Heart right ventricle (tissue), 16 donors: ENCODE results near the gene MRPS7. TPM values are rescaled to one million over a fixed set of nuclear protein-coding genes. Genes with fewer than 3 reads are reported as not detected.
A peak's percentile ranks its signal among the peaks of the same experiment; 100 is the strongest.

Source experiments
- ATAC-seq, 8 donors: fragments of 200-7000 bp; cut with Tn5 transposase; one replicate each; pipeline ENCODE4 v1.9.1; 2020; ENCODE audit warnings: mild to moderate bottlenecking in 8 of 8, moderate library complexity in 8 of 8, moderate number of reproducible peaks in 1 of 8
- DNase-seq, 2 donors: peaks; one replicate each; pipeline ENCODE4 v3.0.0-alpha.2; 2020
- H3K27ac ChIP-seq, 10 donors: fragments of 200-600 bp; sonication (generic) in 2 of 10; one replicate each; pipeline versions ENCODE4 v1.5.0 to v1.8.0; 2020 to 2022; ENCODE audit warnings: mild to moderate bottlenecking in 3 of 10
- H3K27me3 ChIP-seq, 7 donors: fragments of 200-600 bp; one replicate each; pipeline ENCODE4 v1.8.0; 2021 to 2022; ENCODE audit warnings: mild to moderate bottlenecking in 2 of 7
- H3K36me3 ChIP-seq, 9 donors: fragments of 200-600 bp; sonication (generic) in 1 of 9; one replicate each; pipeline versions ENCODE4 v1.5.0 to v1.8.0; 2020 to 2022; ENCODE audit warnings: mild to moderate bottlenecking in 2 of 9
- H3K4me1 ChIP-seq, 9 donors: fragments of 200-600 bp; sonication (generic) in 1 of 9; one replicate each; pipeline versions ENCODE4 v1.5.0 to v1.8.0; 2020 to 2022; ENCODE audit warnings: mild to moderate bottlenecking in 4 of 9
- H3K4me3 ChIP-seq, 10 donors: fragments of 200-600 bp; sonication (generic) in 2 of 10; one replicate each; pipeline versions ENCODE4 v1.5.0 to v1.8.0; 2020 to 2022; ENCODE audit warnings: mild to moderate bottlenecking in 7 of 10, moderate library complexity in 2 of 10
- H3K9me3 ChIP-seq, 11 donors: fragments of 200-600 bp in 10 of 11; sonication (generic) in 2 of 11; one replicate each; pipeline versions ENCODE4 v1.5.0 to v1.8.0; 2013 to 2022; ENCODE audit warnings: mild to moderate bottlenecking in 2 of 11, control low read depth in 1 of 11, moderate library complexity in 1 of 11
- CTCF ChIP-seq, 9 donors: fragments of 200-600 bp; sonication (generic) in 2 of 9; IDR thresholded peaks; one replicate each; pipeline versions ENCODE4 v1.5.0 to v1.8.0; 2021 to 2022; ENCODE audit warnings: antibody characterized with exemption in 9 of 9, mild to moderate bottlenecking in 5 of 9, moderate library complexity in 1 of 9
- whole genome bisulfite sequencing, 2 donors: extraction: QIAGEN DNeasy Blood & Tissue Kit; methylation state at CpG; one replicate each; pipeline ENCODE4 v1.1.7; 2013; ENCODE audit warnings: inconsistent platforms in 1 of 2; 5-methylcytosine and 5-hydroxymethylcytosine counted together
- intact Hi-C, 10 donors: fragments of 100-400 bp; cut with DNase I; formaldehyde crosslinking; loops; one replicate each; pipeline versions ENCODE4 v1.11.1 to v1.14.2; 2022
- polyA plus RNA-seq, 2 donors: library from polyadenylated mRNA; stranded (reverse); fragments of 200-250 nt; gene quantifications; one replicate each; pipeline ENCODE4 v1.2.3, GENCODE V29; 2013
- total RNA-seq, 10 donors: library from RNA; stranded (reverse); fragmentation: NEBNext Ultra II Directional in 3 of 10; extraction: Animal tissue kit (Norgen Biotek cat#: 25700) in 3 of 10; gene quantifications; one replicate each; pipeline versions ENCODE4 v1.2.1 to v1.2.4, GENCODE V29; 2021 to 2023
- donor health status: Arrhythmogenic right ventricular cardiomyopathy.
- donor health status: ischemic (EF 13 %, LVEDD 7.1; RV severe dilation, severe dysfunction).
- donor health status: healthy with polysubstance abuse.
- donor health status: DM: no; HTN: yes; CAD: no.
- donor health status: DM: no; HTN: no; CAD: no.
- donor health status: ischemic (EF 25% LVEDD 6.9; RV normal size, moderate dysfunction).
- donor health status: ischemic (EF 25% LVEDD 5.7; RV mildly dilated, moderate dysfunction).
- donor health status: healthy.
- donor health status: DM: yes; HTN: yes; CAD: no.
- donor health status: Ischemic cardiomyopathy.
- donor health status: ischemic (EF 35%, LVEDD 5.7; RV mildly dilated, moderate dysfunction).
- donor health status: nonischemic (EF 11% LVEDD 7.7; RV severe dilation, severe dysfunction).
- donor health status: DM: yes; HTN: yes; CAD: no.
- donor health status: PGD.
- donor health status: ischemic (EF 29% LVEDD 5.4; RV normal size, mild dysfunction).
- donor health status: nonischemic (EF 23%, LVEDD 6.1; RV moderate dilation, normal function).

Gene MRPS7
- total and polyA plus RNA-seq, 12 donors = 98.9 to 179 (median 144) TPM

GRCh38 chr17:75241143-75241430, 20.6 kb upstream of the MRPS7 start:
- intact Hi-C loops = loop anchor here in 1 of 10 donors (10.0 kb wide), 1 partner anchor 56 kb away; the partner anchor contains the start of gene SUMO2
- Histone ChIP-seq H3K4me1 (peaks cover 0 to 37% (median 24%) of the 10 kb centered on the region in 9 donors), H3K36me3 (peaks cover 0 to 100% (median 54%) of the 10 kb centered on the region in 9 donors), H3K27ac (peak overlapping the region in 1 of 10 donors; percentile 10), H3K9me3 (no peaks in the 10 kb centered on the region), H3K27me3 (no peaks in the 10 kb centered on the region), H3K4me3 (no peak overlapping the region)
- ATAC-seq (no peak), DNase-seq (no peak)
- WGBS, 2 donors = 82 to 84% methylated on average over 7 of the region's 7 CpGs
- no peak for TF ChIP-seq CTCF (IDR thresholded peaks at IDR 0.05)

- peaks cover 0 to 100% (median 58%) of the 10 kb centered on the region in 9 donors for H3K36me3 ChIP-seq
- ATAC-seq (no peak), DNase-seq (no peak)
- no peak for TF ChIP-seq CTCF (IDR thresholded peaks at IDR 0.05)
- H3K27me3 ChIP-seq = no peaks in the 10 kb centered on the region
- H3K4me3 ChIP-seq = no peak overlapping the region
- intact Hi-C loops = loop anchor here in 1 of 10 donors (10.0 kb wide), 1 partner anchor 57 kb away; the partner anchor contains the start of gene SUMO2
- no peaks in the 10 kb centered on the region for H3K9me3 ChIP-seq
- peaks cover 0 to 37% (median 24%) of the 10 kb centered on the region in 9 donors for H3K4me1 ChIP-seq
- 92 to 94% methylated on average over 9 of the region's 9 CpGs for WGBS, 2 donors
- peak overlapping the region in 1 of 10 donors; percentile 47 for H3K27ac ChIP-seq
Measured at GRCh38 chr17:75241502-75241901, 20.2 kb upstream of the MRPS7 start.

- Histone ChIP-seq H3K9me3 (no peaks in the 10 kb centered on the region), H3K4me3 (no peak overlapping the region), H3K36me3 (peaks cover 0 to 99% (median 61%) of the 10 kb centered on the region in 9 donors), H3K27ac (peak overlapping the region in 1 of 10 donors; percentile 47), H3K27me3 (no peaks in the 10 kb centered on the region), H3K4me1 (peaks cover 0 to 37% (median 21%) of the 10 kb centered on the region in 9 donors)
- 74 to 85% methylated on average over 15 of the region's 15 CpGs for WGBS, 2 donors
- intact Hi-C loops = loop anchor here in 1 of 10 donors (10.0 kb wide), 1 partner anchor 57 kb away; the partner anchor contains the start of gene SUMO2
- no peak for TF ChIP-seq CTCF (IDR thresholded peaks at IDR 0.05)
- DNase-seq = no peak
- ATAC-seq = peak in 2 of 8 donors; percentile 22 to 29
Measured at GRCh38 chr17:75241996-75242460, 19.7 kb upstream of the MRPS7 start.

GRCh38 chr17:75242461-75243042, 19.1 kb upstream of the MRPS7 start:
- DNase-seq = no peak
- ATAC-seq = no peak
- intact Hi-C loops = loop anchor here in 1 of 10 donors (10.0 kb wide), 1 partner anchor 58 kb away; the partner anchor contains the start of gene SUMO2
- WGBS, 2 donors = 83 to 86% methylated on average over 17 of the region's 17 CpGs
- no peak for TF ChIP-seq CTCF (IDR thresholded peaks at IDR 0.05)
- Histone ChIP-seq H3K9me3 (no peaks in the 10 kb centered on the region), H3K4me3 (no peak overlapping the region), H3K27ac (peak overlapping the region in 1 of 10 donors; percentile 47), H3K27me3 (no peaks in the 10 kb centered on the region), H3K4me1 (peaks cover 0 to 37% (median 17%) of the 10 kb centered on the region in 9 donors), H3K36me3 (peaks cover 0 to 98% (median 56%) of the 10 kb centered on the region in 9 donors)
